HG03558 (cell line): ENCODE results near the gene CRACR2A.

ENCODE experiments used
- ATAC-seq: cut with Tn5 transposase; IDR thresholded peaks from one replicate; pipeline ENCODE4 v1.9.1; 2021; ENCODE audit warnings: moderate number of reproducible peaks; ENCODE audit not compliant: unreplicated experiment; ENCODE audit errors: extremely low read depth

Gene CRACR2A

DNA sequence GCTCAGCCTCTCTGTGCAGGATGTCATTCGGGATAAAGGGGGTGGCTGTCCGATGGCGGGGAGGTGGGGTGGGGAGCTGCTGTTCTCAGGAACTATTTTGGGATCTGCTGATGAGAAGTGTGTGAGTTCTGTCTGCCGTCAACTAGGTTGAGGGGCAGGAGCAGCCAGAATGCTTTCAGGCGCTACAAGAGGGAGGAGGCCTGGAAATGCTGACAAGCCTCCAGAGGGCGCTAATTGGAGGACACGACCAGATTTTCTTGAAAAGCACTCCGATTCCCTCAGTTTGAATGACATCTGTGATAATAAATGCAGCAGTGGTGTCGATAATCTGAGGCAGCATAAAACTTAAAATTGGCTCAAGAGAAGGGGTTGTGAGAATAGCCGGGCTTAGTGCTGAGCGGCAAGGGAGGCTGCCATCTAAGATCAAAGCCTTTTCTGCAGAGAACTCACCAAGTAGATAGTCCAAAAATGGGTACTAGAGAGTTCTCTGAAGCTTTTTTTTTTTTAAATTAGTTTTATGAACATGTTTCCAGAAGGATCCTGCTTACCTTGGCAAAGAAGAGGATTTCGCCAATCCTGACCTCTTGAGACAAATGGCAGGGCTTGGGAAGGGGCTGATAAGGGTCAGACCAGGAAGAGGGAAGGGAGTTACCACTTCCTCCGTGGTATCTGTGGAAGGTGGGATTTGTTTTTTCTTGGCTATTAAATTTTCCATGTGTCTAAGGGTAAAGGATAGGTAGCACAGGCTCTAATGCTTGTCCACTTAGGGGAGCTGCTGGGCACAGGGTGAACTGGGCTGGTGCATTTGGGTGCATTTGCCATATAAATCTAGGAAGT, 94.4 kb downstream of the CRACR2A start:
- no peak for ATAC-seq

DNA sequence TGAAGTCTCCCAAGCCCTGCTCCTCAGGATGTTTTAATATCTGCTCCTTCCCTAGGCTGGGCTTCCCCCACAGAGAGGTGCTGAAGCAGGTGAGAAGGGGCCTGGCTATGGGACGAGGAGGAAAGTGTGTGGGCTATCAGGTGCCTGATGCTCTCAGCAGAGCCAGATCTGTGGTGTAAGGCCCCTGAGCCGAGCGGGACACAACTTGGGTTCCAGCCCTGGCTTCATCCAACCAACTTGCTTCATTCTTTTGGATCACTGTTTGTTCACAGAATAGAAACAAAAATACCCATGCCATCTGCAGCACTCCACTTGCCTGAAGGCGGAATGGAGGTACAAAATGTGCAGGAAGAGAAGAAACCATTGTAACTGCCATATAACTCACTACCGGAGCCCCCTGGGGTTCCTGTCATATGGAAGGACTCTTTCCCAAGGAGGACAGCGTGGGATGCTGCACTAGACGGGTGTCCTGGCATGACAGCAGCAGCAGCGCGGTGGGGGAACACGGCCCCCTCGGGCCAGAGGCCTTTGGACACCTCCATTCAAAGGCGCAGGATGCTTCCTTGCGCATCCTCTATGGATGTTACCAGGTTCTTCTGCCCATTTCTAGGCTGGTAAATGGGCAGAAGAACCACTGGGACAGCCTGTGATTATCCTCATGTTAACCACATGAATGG, 95.8 kb downstream of the CRACR2A start:
- ATAC-seq, result no peak

DNA sequence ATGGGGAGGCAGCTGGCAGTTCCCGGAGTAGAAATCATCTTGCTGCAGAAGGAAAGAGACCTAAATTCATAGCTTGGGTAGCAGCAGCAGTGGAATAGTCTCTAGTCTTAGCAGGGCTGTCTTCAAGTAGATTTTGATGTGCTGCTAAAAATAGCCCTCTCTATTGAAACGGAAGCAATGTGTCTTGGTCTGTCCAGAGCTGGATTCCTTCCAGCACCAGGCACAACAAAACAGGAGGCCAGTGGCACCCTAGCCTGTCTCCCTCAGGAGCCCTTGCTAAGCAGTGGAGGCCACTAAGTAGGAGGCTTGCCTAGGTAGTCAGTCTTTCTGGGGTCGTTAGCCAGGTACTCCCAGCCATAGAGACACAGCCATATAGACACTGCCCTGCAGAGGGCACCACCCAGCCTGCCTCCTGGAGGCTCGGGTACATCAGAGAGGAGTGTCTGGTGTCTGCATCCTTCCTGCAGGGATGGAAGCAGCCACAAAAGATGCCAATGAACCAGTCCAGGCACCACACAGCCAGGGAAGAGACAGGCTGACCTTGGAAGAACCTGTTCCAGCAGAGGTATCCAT, 97.5 kb downstream of the CRACR2A start:
- no peak for ATAC-seq

DNA sequence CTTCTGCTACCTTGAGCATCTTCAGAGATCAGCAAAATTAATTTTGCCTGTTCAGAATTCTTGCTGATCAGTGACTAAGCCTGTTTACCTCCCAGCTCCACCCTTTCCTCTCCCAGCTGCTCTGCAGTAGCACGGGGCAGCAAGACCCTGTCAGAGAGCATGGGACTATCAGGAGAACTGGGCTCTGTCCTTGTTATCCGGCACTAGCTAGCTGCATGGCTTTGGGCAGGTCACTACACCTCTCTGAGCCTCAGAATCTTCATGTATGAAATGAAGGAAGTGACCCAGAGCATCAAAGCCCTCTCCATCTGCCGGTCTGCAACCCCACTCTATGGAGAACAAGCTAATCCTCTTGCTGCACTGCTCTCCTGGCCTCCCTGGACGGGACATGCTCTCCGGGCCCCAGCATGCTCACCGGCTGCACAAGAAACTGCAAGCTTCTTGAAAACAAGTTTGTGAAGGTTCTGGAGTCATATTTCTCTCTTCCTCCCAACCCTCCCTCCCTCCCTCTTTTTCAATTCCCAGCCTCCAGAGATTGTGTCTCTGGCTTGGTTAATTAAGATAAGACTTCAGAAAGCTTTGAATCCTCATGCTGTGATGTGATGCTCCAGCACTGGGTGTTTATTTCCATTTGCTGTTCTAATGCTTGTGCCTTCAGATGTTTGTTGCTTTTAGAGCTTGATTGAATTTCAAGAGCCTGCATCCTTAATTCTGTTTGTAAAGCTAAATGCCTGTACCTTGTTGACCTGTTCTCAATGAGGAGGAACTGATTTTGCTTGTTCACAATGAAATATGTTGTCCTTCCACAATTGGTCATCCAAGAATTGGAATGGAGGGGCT, 101.1 kb downstream of the CRACR2A start:
- ATAC-seq, result no peak

DNA sequence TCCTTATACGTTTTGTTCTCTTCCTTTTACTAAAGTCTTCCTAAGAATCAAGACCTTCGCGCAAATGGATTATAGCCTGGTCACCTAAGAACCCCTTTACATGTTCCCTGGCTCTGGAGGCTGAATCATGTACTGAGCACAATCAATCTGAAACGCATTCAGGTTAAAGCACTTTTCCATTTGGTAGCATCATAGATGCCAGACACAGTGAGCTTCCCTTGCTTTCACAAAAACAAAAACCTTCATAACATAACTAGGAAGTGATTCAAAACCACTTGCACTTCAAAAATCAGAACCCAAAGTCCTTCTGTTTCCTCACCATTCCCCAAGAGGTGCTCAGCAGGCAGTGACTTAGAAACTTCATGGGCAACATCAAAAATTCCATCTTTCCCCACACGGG, 105.4 kb downstream of the CRACR2A start:
- no peak for ATAC-seq

DNA sequence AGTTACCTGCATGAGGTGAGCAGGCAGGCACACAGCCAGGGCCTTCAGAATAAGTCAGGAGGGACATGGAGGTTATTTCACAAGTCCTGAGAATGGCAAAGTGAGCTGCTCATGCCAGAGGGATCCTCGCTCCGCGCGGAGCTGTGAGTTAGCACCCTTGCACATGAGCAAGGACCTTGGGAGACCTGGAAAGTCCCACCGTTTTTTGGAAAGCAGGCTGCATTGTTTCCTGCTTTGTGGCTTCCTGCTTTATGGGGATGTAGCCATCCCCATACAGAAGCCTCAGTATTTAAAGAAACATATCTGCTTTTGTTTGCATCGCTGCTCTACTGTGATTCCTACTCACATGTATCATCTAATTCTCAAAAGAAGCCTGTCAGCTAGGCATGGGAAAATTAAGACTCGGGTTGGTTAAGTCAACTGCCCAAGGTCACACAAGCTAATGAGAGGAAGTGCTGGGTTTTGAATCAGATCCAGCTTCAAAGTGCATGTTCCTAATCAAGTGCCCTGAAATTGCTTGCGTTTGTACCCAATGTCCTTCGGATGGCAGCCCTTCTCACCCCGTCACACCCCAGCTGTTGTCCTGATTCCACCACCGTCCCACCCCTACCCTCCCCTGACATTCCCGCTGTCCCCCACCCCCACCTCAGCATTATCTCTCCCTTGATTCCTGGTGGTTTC, 106.2 kb downstream of the CRACR2A start:
- ATAC-seq, result no peak

DNA sequence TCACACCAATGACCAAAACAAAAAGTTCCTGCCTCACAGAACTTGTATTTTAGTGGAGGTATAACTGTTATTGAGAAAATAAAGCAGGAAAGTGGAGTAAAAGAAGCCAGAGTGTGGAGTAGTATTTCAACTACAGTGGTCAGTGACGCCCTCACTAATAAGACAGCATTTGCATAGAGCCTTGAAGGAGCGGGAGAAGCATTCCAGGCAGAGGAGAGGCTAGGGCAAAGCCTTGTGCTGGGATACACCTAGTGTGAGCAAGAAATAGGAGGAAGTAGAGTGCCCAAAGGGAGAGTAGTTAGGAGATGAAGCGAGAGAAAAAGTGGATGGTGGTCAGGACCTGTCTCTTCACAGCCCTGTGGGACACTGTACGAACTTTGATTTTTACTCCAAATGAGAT, 107.8 kb downstream of the CRACR2A start:
- ATAC-seq, result no peak

DNA sequence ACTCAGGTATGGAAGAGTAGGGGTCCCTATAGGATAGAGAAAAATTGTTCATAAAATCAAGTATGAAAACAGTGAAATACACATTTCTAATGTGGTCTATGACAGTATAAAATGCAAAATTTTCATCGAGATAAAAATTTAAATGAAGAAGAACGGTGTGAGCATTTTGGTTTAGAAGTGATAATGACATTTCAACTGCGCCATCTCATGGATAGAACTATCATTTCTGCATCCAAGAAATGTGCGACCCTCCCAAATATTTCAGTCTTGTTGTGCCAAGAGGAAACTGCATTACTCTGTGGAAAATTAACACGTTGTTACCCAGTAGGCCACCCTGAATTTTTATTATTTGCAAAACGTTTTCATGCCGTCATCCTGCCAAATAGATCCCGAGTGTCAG, 108.8 kb downstream of the CRACR2A start:
- ATAC-seq, result no peak

DNA sequence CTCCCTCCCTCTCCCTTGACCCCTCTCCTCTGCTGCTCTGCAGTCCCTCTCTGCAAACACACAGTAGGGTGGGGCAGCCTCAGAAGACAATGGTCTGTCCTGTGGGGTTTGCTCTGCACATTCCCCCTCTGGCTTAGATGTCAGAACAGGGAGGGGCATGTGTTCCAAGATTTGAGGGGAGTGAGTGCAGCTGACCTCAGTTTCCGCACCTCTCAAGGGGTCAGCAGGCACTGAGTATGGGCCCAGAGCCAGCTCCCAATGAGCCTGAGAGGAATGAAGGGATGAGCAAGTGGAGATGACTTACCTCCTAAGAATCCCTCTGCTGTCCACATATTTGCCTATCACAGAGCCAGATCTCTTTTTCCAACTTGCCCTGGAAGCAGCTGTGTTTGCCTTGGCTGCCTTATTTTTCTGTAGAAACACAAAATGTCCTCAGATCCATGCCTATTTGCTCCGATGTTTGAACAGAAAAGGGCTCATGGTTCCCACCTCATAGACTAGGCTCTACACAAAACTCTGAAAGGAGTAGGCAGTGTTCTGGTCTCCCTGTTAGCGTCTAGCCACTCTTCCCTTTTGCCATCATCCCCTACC, 111.4 kb downstream of the CRACR2A start:
- ATAC-seq, result no peak

DNA sequence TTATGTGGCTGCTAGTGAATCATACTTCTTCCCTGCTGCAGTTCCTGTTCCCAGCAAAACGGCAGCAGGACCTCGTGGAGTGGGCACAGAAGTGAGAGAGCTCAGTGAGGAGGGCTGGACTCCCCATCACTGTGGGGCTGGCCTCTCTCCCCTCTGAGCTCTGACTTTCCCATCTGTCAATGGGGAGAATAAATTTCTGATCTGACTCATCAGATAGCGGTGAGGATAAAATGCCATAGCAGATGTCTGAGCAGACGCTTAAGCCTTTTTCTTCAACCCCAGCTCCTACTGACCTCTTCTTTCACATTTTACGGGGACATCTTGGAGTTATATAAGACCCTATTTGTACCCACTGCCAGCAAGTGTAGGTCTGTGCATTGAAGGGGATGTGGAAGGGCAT, 116.6 kb downstream of the CRACR2A start:
- no peak for ATAC-seq

DNA sequence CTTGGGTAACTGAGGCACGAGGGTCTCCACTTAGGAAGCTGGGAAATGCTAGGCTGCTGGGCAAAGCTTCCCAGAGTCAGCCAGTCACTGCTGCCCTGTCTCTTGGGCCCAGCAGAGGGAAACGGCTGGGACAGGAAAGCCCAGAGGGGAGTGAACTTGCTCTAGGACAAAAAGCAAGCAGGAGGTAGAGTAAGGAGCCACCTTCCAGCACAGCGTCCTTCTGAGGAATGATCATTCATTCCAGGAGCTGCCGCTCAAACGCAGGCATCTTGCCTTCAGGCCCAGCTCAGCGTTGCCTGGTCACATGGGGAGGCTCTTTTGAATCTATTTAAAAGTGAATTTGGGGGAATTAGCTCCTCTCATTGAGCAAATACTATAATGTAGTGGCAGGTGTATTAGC, 118.6 kb downstream of the CRACR2A start:
- no peak for ATAC-seq

DNA sequence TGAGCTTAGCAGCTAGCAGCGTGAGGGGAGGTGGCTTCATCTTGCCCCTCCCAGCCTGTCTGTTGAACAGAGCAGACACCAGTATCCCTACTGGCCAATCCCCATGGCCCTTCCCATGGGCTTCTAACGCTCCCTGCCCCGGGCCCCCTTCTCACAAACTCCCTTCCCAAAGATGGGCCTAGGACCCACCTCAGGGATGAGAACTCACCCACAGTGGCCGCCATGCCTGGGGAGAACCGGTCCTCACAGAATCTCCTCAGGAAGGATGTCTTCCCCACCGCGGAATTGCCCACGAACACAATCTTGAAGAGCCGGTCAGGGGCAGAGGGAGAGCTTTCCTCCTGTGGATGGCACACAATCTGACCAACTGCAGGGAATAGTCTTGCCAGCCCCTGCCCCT, 119.5 kb downstream of the CRACR2A start:
- ATAC-seq, result no peak

DNA sequence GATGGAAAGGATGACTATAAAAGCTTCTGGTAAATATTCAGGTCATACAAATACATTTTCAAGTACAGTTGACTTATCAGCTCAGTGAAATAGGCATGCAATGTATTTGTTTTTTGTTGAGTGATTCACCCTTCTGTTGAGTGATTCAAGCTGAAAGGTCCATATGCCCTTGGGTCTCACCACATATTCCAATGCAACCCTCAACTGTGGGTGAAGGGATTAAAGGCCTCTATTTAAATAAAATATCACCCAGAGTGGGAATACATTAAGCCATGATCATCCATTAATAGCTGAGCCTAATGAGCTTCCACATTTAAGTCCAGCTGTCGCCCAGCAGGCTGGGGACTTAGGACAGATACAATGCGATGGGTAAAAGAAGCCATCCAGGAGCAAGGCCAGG, 120.2 kb downstream of the CRACR2A start:
- no peak for ATAC-seq

DNA sequence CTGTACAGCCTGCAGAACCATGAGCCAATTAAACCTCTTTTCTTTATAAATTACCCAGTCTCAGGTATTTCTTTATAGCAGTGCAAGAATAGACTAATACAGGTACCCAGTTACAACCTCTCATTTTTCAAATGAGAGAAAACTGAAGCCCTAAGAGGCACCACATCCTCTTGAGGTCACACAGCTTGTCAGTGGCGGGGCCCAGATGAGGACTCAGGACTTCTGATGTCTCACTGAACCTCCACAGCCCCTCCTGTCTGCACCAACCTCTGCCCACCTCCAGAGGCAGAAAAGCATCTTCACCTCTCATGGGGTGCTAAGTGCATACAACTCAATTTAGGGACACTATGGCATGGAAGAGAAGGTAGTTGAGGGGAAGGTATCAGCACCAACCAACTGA, 120.7 kb downstream of the CRACR2A start:
- ATAC-seq, result no peak

DNA sequence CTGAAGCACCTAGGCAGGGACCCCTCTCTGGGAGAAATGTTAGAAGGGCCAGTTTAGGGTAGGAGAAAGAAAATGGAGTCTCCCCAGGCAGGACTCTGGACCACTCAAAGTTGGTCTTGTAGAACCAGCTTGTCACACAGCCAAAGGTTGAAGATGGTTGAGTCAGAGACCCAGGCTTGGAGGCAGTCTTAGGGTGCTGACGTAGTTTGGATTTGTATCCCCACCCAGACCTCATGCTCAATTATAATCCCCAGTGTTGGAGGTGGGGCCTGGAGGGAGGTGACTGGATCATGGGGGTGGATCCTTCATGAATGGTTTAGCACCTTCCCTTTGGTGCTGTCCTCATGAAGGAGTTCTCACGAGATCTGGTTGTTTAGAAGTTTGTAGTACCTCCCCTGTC, 121.2 kb downstream of the CRACR2A start:
- no peak for ATAC-seq

DNA sequence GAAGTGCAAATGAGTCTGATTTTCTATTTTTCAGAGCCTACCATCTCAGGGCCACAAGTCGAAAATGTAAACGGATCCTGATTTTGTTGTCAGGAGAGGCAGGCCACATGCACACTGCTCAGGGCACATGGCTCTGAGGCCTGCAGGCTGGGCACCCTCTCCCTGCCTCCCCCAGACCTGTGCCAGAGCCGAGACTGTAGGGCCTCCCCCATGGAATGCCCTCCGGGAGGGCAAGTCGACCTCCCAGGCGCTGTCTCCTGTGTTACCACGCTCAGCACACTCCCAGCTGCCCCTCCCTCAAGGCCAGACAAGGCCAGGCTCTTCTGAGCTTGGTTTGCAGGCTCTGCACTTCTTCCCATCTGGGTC, 121.7 kb downstream of the CRACR2A start:
- ATAC-seq, result no peak

DNA sequence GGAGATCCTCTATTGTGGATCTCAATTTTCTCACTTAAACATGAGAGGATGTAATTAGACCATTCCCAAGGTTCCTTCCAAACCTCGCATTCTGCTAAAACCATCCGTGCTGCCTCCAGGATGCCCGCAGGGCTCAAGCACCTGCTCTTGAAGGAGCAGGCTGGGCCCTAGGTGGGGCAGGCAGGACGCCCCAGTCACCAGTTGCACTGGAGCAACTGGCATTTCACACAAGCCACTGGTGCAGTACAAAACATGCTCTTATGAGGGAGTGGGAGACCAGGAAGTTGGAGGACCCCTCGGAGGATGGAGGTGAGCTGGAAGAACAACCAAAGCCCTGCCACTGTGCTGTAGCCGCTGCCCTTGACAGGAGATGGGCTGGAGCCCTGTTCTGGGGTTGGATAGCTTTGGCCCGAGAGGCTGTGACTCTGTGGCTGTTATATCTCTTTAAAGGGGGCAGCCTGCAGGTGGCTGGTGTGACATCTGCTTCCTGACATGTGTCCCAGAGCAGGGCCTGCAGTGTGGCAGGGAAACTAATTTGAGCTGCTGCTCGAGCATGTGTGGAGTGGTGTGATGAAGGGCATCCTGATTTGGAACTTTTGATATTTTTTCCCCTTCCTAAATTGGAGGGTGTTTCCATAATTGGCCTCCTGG, 122.2 kb downstream of the CRACR2A start:
- no peak for ATAC-seq

DNA sequence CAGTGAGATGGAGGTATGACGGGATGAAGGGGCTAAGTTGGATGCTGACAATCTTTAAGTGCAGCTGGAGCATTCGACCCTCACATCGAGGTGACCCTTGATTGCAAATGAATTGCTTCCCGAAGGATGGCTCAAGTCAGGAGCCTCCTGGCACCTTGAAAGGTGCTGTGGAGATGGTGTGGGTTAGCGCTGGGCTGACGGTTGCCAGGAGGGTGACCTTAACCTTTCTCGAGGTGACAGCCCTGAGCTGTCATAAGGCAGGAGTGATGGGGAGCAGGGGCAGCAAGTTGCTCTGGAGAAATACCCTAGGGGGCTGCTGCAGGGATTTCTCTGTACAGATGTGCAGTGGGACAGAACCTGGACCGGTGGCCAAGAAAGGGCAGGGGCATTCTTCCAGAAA, 122.8 kb downstream of the CRACR2A start:
- ATAC-seq, result no peak

DNA sequence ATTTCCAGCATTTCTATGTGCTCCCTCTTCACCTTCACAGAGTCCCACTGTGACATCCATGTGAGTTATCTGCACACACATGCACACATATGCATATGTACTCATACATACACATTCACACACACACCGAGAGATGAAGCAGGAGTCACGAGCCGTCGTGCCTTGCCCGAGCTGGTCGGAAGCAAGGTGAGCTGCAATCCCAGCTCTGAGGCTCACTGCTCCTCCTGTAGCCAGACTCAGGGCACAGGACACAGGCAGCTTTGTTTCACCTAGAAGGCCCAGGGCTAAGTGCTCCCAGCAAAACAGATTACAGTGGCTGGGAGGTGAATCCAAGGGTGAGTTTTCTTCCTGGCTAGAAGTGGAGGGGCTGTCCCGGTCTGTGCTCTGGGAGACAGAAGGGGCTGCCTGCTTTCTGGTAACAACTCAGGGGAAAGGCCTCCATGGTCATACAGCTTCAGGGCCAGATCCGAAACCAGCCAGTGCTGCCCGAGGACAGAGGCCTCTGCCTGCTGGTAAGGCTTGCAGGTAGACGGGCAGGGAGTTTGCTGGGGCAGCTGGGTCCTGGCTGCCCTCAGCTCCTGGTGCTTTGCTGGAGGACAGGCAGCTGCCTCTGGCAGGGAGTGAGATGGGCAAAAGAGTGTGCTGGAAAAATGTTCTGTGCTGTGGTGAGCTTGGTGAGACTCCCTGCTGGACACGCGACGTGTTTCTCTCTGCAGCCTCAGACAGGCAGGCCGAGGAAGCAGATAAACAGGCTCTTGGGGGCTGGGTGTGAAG, 123.7 kb downstream of the CRACR2A start:
- no peak for ATAC-seq
